Measurements from ENCODE around the gene PLXND1. TPM values are rescaled to one million over a fixed set of nuclear protein-coding genes. Genes with fewer than 3 reads are reported as not detected.

The PLXND1 gene
- polyA plus RNA-seq, 1 donor from 2014 or later, result 0.05 TPM

GRCh38 chr3:129549006-129549800 is 57.3 kb downstream of the PLXND1 start:
- no peaks in the 10 kb centered on the region for H3K36me3 ChIP-seq (ENCODE audit: insufficient read depth, low read length)
- no peak overlapping the region for H3K9ac ChIP-seq (ENCODE audit: low read length)
- H3K9me2 ChIP-seq (ENCODE audit: insufficient read depth, low read length), result no peaks in the 10 kb centered on the region
- no peaks in the 10 kb centered on the region for H3F3A ChIP-seq (ENCODE audit: insufficient read depth, low read length, poor library complexity, severe bottlenecking)
- H3K27ac ChIP-seq (ENCODE audit: low read length), result no peak overlapping the region
- H3K79me2 ChIP-seq (replicated peaks; ENCODE audit: insufficient read depth, low read length), result no peaks in the 10 kb centered on the region
- H3K27me3 ChIP-seq (ENCODE audit: insufficient read depth, low read depth, low read length), result no peaks in the 10 kb centered on the region
- no peak overlapping the region for H3K4me3 ChIP-seq (ENCODE audit: low read length)
- H4K20me1 ChIP-seq (ENCODE audit: insufficient read depth), result no peaks in the 10 kb centered on the region
- no peak overlapping the region for H2AFZ ChIP-seq (ENCODE audit: low read depth, low read length)
- no peaks in the 10 kb centered on the region for H3K9me3 ChIP-seq (ENCODE audit: low read length)
- no peak for TF ChIP-seq EZH2 (IDR thresholded peaks at IDR 0.05; ENCODE audit: borderline replicate concordance, insufficient read depth, low read length, poor library complexity, severe bottlenecking)
- no peak for TF ChIP-seq EP300 (conservative IDR thresholded peaks at IDR 0.05; ENCODE audit: poor library complexity, severe bottlenecking)
- TF ChIP-seq REST (IDR thresholded peaks at IDR 0.05; ENCODE audit: borderline replicate concordance), result no peak
- TF ChIP-seq MXI1 (conservative IDR thresholded peaks at IDR 0.05; ENCODE audit: poor library complexity, severe bottlenecking), result no peak
- TF ChIP-seq TAF1 (IDR thresholded peaks at IDR 0.05; ENCODE audit: low read depth), result no peak
- TF ChIP-seq CTCF (IDR thresholded peaks at IDR 0.05; ENCODE audit: poor library complexity, severe bottlenecking), result no peak
- no peak overlapping the region for H3K4me2 ChIP-seq (ENCODE audit: low read length)

- Histone ChIP-seq H4K20me1 (ENCODE audit: insufficient read depth) (no peaks in the 10 kb centered on the region), H3K4me3 (ENCODE audit: low read length) (no peak overlapping the region), H3K27me3 (ENCODE audit: insufficient read depth, low read depth, low read length) (no peaks in the 10 kb centered on the region), H3K4me2 (ENCODE audit: low read length) (no peak overlapping the region), H3K36me3 (ENCODE audit: insufficient read depth, low read length) (no peaks in the 10 kb centered on the region), H3K9me3 (ENCODE audit: low read length) (no peaks in the 10 kb centered on the region), H3K9me2 (ENCODE audit: insufficient read depth, low read length) (no peaks in the 10 kb centered on the region), H3K79me2 (replicated peaks; ENCODE audit: insufficient read depth, low read length) (no peaks in the 10 kb centered on the region), H3K9ac (ENCODE audit: low read length) (no peak overlapping the region), H3F3A (ENCODE audit: insufficient read depth, low read length, poor library complexity, severe bottlenecking) (no peaks in the 10 kb centered on the region), H3K27ac (ENCODE audit: low read length) (no peak overlapping the region), H2AFZ (ENCODE audit: low read depth, low read length) (no peak overlapping the region)
- no peak for TF ChIP-seq SMC3 (conservative IDR thresholded peaks at IDR 0.05; ENCODE audit: poor library complexity)
- no peak for TF ChIP-seq MXI1 (conservative IDR thresholded peaks at IDR 0.05; ENCODE audit: poor library complexity, severe bottlenecking)
- no peak for TF ChIP-seq REST (IDR thresholded peaks at IDR 0.05; ENCODE audit: borderline replicate concordance)
- no peak for TF ChIP-seq TAF1 (IDR thresholded peaks at IDR 0.05; ENCODE audit: low read depth)
- no peak for TF ChIP-seq EP300 (conservative IDR thresholded peaks at IDR 0.05; ENCODE audit: poor library complexity, severe bottlenecking)
- TF ChIP-seq CTCF (IDR thresholded peaks at IDR 0.05; ENCODE audit: poor library complexity, severe bottlenecking), result no peak
- TF ChIP-seq EZH2 (IDR thresholded peaks at IDR 0.05; ENCODE audit: borderline replicate concordance, insufficient read depth, low read length, poor library complexity, severe bottlenecking), result no peak
- TF ChIP-seq RAD21 (conservative IDR thresholded peaks at IDR 0.05), result no peak
- TF ChIP-seq POLR2AphosphoS5 (IDR thresholded peaks at IDR 0.05), result no peak
Measured at GRCh38 chr3:129548104-129548965, 58.1 kb downstream of the PLXND1 start.
